ENCODE results near the gene DOLPP1.
"Not testable (repeated sequence)": the region's sequence is repeated elsewhere in the genome, so short reads cannot be mapped to it uniquely, and the experiment has no call there.

Gene DOLPP1, protein sequence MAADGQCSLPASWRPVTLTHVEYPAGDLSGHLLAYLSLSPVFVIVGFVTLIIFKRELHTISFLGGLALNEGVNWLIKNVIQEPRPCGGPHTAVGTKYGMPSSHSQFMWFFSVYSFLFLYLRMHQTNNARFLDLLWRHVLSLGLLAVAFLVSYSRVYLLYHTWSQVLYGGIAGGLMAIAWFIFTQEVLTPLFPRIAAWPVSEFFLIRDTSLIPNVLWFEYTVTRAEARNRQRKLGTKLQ

DNA sequence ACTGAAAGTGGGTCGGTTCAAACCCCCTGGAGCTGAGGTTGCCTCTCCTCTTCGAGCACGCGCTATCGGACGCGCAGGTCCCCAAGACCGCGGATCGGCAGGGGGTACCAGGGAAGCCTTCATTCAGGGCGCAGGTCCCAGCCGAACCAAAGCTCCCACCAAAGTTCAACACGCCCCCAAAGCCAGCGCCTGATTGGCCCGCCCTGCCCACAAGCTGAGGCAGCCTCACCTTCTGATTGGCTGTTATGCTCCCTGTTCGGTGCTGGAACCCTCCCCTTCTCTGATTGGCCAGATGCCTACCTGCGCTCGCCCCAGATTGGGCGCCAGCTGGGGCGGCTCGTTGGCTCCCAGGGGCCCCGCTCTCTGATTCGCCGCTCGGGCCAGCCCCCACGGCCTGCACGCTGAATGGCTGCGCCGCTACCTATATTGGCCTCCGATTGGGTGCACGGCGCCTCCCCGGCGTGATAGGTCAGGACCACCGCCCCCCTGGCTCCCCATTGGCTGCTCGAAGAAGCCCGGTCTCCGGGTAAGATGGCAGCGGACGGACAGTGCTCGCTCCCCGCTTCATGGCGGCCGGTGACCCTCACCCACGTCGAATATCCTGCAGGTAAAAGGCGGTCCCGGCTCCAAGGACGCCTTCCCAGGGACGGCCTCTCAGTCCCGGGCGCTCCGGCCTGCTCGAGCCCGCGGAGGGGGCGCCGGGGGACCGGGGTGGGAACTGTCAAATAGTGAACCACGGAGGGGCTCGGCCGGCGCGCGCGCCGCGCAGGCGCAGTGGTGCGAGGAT is at the start of gene DOLPP1:
Gene DOLPP1, plus strand, starts transcription at position 511 of the 787 bp plus-strand sequence. Its CDS starts 21 bp downstream, at position 532.
- DNase-seq (ENCODE audit: low read depth in 2 of 3, low spot score in 2 of 3), result peak; percentile 94 to 98 (median 94)

DNA sequence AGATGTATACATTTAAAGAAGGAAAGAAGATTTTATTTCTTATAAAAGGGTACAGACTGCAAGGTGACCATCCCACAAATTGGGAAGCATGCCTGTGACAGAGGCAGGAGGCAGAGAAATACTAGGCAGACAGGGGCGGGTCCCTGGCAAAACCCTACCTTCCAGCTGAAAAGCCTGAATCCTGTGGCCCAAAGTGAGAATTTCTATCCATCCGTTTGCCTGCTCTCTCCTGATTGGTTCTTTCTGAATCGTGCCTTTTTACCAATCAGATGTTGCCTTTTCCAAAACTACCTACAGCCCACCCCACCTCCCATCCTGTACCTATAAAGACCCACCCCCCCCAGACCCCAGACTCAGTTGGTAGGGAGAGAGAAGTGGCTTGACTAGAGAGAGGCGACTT is 49.4 kb upstream of the DOLPP1 start:
- no peak for DNase-seq (ENCODE audit: low read depth in 2 of 3, low spot score in 2 of 3)

DNA sequence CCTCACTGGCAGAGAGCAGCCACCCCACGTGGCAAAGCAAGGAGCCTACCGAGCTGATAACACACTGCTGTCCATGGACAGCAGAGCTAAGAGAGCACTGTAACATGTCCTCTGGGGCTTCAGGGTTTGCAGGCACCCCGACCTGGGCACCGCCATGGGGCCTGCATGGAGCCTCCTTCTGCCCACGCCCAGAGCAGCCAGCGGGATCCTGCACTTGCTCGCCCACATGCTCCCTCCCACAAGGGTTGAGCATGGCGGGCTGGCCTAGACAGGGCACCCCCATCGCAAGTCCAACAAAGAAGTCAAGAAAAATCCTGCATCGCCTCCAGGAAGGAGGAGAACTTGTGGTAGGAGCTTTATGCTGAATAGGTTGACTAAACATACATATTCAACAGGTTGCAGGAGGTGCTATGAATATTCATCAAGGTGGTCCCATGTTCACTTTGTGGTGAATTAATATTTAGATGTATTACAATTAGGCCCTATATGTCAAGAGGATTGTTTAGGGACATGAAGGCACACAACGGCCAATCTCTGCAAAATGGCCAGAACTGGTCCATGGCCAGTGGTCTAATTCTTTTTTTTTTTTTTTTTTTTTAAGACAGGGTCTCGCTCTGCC is 48.3 kb upstream of the DOLPP1 start:
- no peak for DNase-seq (ENCODE audit: low read depth in 2 of 3, low spot score in 2 of 3)

DNA sequence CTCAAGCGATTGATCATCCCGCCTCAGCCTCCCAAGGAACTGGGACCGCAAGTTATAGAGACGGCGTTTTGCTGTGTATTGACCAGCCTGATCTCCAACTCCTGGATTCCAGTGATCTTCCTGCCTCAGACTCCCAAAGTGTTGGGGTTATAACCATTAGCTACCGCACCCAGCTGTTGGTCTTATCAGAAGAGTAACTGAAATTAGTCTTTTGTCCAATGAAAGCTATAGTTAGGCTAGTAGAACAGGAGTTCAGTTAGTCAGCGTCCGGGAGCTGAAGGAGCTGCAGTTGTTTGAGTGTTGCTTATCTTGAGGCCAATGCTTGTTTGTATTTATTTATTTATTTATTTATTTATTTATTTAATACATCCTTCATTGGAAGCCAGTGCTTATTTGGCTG is 47.7 kb upstream of the DOLPP1 start:
- DNase-seq (ENCODE audit: low read depth in 2 of 3, low spot score in 2 of 3), result no peak

DNA sequence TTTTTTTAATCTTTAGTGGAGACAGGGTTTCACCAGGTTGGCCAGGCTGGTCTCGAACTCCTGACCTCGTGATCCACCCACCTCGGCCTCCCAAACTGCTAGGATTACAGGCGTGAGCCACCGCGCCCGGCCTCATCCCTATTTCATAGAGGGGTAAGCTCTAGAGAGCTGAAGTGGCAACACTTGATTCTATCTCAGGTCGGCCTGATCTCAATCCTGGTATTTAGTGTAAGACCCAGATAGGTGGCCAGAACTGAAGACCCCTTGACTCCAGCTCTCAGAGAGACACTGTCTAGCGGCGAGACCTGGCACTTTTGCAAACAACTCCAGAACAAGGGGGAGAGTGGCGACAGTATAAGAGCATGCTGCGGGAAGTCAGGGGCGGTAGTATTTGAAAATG is 45.1 kb upstream of the DOLPP1 start:
- not testable (repeated sequence) for DNase-seq (ENCODE audit: low read depth in 2 of 3, low spot score in 2 of 3)

DNA sequence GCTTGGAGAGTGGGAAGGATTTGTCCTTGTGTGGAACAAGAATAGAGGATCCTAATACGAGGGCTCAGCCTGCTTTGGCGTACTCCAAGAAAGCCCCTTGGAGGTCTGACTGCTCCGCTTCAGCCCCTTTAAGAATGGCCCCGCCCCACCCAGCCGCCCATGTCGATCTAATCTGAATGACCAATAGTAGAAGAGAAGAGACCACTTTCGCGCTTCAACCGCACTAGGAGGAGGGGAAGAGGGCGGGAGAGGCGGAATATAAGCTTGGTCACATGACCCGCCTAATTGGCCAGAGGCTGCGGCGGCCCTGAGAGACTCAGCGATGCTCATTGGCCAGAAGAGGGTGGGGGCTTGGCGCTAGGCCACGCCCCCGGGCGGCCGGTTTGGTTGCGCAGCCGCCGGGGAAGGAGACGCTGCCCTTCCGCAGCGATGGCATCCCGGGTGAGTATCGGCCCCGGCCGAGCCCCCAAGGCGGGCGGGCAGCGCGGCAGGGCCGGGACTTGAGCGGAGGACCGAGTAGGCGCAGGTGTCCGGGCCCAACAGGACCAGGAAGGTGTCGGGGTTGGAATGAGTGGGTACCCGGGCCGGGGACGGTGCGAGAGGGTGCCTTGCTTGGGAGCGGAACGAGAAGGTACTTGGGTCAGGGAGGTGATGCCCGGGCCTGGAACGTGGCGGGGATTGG is 44.5 kb upstream of the DOLPP1 start, which contains the start of gene MIGA2:
Gene MIGA2, plus strand, starts transcription at position 386 of the 682 bp plus-strand sequence. CDS start 3,969 bp downstream, outside the sequence.
- DNase-seq (ENCODE audit: low read depth in 2 of 3, low spot score in 2 of 3), result peak; percentile 76 to 92 (median 79)

DNA sequence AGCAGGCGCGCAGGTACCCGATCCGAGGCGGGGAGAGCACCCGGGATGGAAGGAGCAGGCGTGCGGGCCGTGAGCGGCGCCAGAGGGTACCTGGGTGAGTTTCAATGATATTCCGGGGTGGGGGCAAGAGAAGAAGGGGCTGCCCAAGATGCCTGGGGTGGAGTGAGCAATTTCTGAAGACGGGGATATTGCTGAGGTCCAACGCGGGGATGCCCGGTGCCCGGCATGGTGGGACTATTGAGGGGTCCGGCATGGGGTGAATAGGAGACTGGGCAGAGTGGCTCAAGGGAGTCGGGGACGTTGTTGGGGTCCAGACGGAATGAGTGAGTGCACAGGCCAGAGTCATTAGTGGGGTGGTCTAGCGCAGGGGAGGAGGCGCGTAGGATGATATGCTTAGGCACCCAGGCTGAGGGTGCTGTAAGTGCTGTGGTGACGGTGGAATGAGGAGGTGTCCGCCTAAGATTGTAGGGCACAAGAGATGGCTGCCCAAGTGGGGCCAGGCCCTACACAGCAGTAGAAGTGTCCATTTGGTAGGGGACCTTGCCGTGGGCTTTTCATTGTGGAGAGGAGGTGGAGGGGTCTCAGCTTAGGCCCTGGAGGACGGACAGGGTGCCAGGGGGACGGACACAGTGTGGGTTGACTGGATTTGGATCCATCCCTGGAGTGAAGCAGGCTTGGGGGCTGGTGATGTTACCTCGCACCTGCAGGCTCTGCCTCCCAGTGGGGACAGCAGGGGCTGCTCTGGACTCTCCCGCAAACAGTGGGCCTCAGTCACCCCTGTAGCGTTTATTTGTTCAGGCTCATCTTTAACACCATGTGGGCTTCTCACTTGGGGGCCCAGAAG is 43.8 kb upstream of the DOLPP1 start:
- DNase-seq (ENCODE audit: low read depth in 2 of 3, low spot score in 2 of 3), result no peak

DNA sequence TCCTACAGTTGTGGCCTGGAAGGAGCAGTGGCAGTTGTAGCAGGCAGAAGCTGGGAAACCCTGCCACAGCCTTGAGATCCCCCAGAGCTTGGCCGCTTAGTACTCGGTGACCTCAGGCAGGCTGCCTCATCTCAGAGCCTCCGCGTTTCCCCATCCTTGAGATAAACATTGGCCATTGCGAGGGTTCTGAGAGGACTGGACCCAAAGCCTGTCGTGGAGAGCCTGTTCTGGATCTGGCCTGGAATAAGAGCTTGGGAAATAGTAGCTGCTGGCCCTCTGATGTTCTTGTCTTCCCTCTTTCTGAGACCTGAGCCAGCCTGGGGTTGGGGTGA is 43.2 kb upstream of the DOLPP1 start:
- no peak for DNase-seq (ENCODE audit: low read depth in 2 of 3, low spot score in 2 of 3)

DNA sequence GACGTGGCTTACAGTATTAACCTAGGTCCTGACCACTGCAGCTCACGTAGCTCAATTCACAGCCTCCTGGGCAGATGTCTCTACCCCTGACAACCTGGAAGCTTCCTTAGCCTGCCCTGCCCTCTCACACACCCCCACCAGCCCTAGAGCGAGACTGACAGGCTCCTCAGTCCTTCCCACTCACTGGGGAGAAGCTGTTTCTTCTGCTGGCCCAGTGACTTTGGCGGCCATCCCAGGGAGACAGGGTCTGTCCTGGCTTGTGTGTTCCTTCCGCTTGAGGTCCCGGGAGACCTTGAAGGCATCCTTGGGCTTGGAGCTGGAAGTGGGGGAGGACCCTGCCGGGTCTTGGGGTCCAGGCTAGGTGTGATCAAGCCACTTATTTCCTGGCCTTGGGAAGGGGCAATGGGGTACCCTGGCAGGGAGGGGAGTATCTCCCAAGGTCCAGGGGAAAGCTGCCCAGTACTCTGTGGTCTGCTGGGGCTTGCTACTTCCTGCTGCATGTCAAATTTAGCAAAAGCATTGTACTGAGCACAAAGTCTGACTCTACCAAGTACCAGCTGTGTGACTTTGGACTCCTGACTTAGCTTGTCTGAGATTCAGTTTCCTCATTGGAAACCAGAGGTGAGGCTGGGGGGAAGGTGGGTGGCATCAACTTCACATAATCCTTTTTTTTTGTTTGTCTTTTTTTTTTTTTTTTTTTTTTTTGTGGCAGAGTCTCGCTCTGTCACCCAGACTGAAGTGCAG is 42.6 kb upstream of the DOLPP1 start:
- DNase-seq (ENCODE audit: low read depth in 2 of 3, low spot score in 2 of 3), result no peak

DNA sequence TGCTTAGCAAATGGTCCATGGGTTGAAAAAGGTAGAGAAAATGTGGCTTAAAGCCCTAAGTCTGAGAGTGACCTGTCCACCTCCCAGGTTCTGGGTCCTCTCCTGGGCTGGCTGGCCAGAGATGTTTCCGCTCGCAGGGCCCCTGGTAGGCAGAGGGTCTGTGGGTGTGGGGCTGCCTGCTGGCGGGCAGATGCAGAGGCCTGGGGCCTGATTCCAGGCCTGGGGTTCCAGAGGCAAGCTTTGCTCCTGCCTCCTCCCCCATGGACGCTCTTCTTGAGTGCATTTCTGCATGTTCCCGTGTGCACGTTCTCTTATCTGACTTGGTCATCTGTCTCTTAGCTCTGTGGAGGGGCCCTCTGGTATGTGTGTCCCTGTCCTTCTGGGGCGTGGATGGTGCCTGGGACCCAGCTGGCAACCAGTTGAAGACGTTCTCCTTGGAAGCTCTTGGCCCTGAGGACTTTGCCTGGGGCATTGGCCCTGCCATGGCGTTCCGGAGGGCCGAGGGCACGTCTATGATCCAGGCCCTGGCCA is 40.7 kb upstream of the DOLPP1 start:
- no peak for DNase-seq (ENCODE audit: low read depth in 2 of 3, low spot score in 2 of 3)

DNA sequence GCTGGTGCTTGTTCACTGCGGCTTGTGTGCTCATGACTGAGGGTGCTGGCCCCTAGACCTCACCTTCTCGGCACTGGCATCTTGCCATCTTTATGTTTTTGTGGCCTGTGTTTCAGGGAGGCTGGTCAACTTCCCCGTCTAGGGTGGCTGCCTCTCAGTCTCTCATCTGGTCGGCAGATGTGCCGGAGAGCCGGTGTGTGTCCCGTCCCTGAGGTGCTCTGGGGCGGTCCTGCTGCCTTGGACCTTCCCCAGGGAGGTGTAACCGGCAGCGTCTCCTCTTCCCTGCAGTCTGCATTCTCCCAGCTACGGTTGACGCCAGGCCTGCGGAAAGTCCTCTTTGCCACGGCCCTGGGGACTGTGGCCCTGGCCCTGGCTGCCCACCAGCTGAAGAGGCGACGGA is 38.9 kb upstream of the DOLPP1 start:
- DNase-seq (ENCODE audit: low read depth in 2 of 3, low spot score in 2 of 3), result no peak

DNA sequence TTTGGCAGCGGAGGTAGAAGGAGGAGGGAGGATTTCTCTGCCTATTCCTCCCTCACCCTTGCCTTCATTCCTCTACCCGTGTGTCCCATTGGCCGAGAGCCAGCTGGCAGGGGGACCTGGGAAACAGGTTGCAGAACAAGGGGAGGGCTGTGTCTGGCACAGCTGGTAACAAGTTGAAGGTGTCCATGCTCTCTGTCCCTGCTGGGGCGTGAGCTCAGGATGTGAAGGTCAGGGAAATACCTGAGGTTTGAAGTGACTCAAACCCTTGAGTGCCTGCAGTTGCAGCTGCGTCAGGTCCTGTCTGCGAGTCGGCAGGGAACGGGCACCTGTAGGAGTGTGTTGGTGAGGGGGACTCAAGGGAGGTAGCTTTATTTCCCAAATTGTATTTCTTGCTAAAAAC is 28.3 kb upstream of the DOLPP1 start:
- DNase-seq (ENCODE audit: low read depth in 2 of 3, low spot score in 2 of 3), result no peak

DNA sequence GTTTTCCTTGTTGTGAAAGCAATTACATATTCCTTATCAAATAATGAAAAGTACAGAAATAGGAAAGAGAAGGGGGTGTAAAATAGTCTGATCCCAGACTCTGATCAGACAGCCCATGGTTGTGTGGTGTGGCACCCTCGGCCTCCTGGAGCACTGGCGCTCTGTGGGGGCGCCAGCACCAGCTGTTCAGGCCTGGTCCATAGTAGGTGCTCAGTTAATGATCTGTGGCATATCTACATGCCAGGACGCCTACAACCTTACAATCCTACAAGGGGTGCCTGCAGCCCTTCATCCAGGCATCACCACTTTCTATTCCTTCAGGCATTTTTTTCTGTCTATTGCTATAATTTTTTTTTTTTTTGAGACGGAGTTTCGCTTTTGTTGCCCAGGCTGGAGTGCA is 27.9 kb upstream of the DOLPP1 start:
- no peak for DNase-seq (ENCODE audit: low read depth in 2 of 3, low spot score in 2 of 3)

DNA sequence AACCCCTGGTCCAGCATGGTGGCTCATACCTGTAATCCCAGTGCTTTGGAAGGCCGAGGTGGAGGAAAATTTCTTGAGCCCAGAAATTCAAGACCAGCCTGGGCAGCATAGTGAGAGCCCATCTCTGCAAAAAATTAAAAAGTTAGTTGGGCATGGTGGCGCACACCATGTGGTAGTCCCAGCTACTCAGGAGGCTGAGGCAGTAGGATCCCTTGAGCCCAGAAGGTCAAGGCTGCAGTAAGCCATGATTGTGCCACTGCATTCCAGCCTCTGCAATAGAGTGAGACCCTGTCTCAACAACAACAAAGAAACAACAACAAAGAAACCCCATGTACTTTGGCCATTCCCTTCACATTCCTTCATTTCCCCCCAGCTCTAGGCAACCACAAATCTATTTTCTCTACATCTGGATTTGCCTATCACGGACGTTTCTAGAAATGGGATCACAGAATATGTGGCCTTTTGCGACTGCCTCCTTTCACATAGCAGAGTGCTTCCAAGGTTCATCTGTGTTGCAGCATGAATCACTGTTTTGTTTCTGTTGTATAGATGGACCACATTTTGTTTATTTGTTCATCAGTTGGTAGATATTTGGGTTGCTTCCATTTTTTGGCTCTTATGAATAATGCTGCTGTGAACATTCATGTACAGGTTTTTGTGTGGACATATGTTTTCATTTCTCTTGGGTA is 26.6 kb upstream of the DOLPP1 start:
- no peak for DNase-seq (ENCODE audit: low read depth in 2 of 3, low spot score in 2 of 3)

DNA sequence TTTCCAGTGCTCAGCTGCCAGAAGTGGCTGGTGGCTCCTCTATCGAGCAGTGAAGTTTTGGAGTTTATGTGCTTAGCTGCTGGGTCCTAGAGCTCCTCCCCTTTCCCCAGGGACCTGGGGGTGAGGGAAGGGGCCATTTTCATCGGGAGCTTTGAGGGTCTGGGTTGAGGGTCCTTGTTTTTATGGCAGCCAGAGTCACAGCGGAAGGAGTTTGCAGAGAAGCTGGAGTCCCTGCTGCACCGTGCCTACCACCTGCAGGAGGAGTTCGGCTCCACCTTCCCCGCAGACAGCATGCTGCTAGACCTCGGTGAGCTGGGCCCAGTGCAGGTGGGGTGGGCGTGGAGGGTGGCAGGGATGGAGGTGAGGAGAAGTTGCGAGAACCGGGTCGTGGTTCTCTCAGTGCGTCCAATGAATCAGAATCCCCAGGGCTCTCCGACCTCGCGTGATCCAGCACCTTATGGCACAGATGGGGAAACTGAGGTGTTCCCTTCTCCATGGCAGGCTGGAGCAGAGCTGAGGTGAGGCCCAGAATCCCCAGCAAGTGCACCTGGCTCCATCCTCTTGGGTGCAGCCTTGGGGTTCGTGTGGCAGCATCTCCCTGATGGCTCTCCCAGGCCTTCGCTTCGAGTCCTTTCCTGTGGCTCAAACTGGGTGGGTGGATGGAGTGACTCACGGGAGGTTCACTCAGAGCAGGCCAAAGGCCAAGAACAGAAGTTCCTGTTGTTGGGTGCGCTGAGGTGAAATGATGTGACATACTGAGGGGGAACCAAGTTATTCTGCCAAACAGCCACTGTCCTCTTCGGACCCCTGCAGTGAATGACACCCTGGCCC is 21.7 kb upstream of the DOLPP1 start:
- DNase-seq (ENCODE audit: low read depth in 2 of 3, low spot score in 2 of 3), result no peak

DNA sequence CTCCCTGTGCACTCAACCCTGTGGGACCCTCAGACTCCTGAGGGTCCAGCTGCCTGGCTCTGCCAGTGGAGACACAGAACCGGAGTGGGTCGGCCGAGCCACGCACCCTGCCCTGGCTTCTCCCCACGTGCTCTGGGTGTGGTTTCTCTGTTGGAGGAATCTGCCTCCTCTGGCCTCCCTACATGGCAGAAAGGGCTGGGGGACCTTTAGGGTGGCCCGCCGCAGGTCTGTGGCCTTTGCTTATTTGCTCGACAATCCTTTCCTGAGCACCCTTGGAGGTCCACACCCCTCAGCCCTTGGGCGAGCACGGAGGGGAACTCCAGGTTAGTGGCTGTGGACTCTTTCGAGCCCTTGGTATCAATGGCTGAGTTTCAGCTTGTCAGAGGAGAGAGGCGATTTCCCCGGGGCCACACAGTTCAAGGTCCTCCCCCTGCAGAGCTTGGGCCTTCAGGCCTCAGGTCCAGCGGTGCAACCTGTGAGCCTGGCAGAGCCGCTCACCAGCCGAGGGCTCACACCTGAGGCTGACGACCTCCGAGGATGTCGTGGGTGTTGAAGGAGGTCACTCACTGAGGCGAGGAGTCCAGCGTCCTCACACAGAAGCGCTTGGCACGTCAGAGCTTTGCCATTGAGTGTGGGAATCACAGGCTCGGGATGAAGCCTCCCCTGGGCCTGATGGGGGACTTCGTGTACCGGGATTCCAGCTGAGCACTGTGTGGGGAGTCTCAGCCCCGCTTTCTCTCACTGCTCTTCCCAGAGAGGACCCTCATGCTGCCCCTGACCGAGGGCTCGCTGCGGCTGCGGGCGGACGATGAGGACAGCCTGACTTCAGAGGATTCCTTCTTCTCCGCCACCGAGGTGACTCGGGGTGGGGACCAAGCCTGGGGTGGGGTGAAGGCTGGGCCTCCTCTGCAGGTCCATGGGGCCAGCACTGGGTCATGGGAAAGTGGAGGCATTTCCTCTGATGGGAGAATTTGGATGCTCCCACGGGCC is 20.8 kb upstream of the DOLPP1 start:
- DNase-seq (ENCODE audit: low read depth in 2 of 3, low spot score in 2 of 3), result no peak

DNA sequence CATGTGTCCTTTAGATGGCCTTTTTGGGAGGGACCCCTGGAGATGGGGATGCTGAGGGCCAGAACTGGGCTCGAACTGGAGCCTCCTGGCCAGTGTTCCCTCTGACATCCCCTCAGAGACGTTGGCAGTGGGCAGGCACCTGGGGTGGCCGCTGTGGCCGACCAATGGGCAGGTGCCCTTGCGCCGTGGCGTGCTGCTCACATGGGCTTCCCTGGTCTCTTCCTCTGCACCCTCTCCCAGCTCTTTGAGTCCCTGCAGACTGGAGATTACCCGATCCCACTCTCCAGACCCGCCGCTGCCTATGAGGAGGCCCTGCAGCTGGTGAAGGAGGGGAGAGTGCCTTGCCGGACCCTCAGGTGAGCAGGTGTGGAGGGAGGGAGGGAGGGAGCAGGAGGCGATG is 19.9 kb upstream of the DOLPP1 start:
- DNase-seq (ENCODE audit: low read depth in 2 of 3, low spot score in 2 of 3), result no peak

All from activated CD8-positive, alpha-beta memory T cell treated with anti-CD3 and anti-CD28 coated beads for 48 hours (primary cell).